Mesendoderm (in vitro differentiated cells): ENCODE results near the gene ALOX15B.

Experiments
- DNase-seq: peaks from one replicate; pipeline ENCODE4 v3.0.0; 2013
- H2AK5ac ChIP-seq: 2 replicates; pipeline ENCODE4 v1.6.1; 2013; ENCODE audit warnings: low read length, inconsistent platforms
- H2BK120ac ChIP-seq: 2 replicates; pipeline ENCODE4 v1.6.1; 2013; ENCODE audit warnings: low read depth, mild to moderate bottlenecking, low read length, moderate library complexity, mixed read lengths
- H2BK15ac ChIP-seq: replicated peaks from 2 replicates; pipeline ENCODE4 v1.6.1; 2013; ENCODE audit warnings: low read depth, mild to moderate bottlenecking, moderate library complexity
- H2BK5ac ChIP-seq: 2 replicates; pipeline ENCODE4 v1.6.1; 2013; ENCODE audit warnings: low read length, inconsistent platforms
- H3K18ac ChIP-seq: 2 replicates; pipeline ENCODE4 v1.6.1; 2013; ENCODE audit warnings: mild to moderate bottlenecking, low read length, mixed read lengths
- H3K23ac ChIP-seq: one replicate; pipeline ENCODE4 v1.6.1; 2013; ENCODE audit warnings: low read length
- H3K27ac ChIP-seq: 2 replicates; pipeline ENCODE4 v1.5.1; 2013; ENCODE audit warnings: low read depth, mild to moderate bottlenecking, inconsistent platforms, low read length, moderate library complexity
- H3K27me3 ChIP-seq: 2 replicates; pipeline ENCODE4 v1.6.1; 2013; ENCODE audit warnings: low read length, control low read depth, mild to moderate bottlenecking, inconsistent platforms; ENCODE audit not compliant: insufficient read depth, poor library complexity
- H3K36me3 ChIP-seq: 2 replicates; pipeline ENCODE4 v1.6.1; 2013; ENCODE audit warnings: low read length, inconsistent platforms; ENCODE audit not compliant: control insufficient read depth, insufficient read depth
- H3K4ac ChIP-seq: one replicate; pipeline ENCODE4 v1.6.1; 2013; ENCODE audit warnings: low read depth, mild to moderate bottlenecking, low read length, moderate library complexity
- H3K4me1 ChIP-seq: 2 replicates; pipeline ENCODE4 v1.6.1; 2013; ENCODE audit warnings: low read depth, low read length, inconsistent platforms; ENCODE audit not compliant: control insufficient read depth
- H3K4me2 ChIP-seq: 2 replicates; pipeline ENCODE4 v1.6.1; 2013; ENCODE audit warnings: low read length
- H3K4me3 ChIP-seq: 2 replicates; pipeline ENCODE4 v1.5.1; 2013; ENCODE audit warnings: mild to moderate bottlenecking, low read length
- H3K56ac ChIP-seq: one replicate; pipeline ENCODE4 v1.6.1; 2013; ENCODE audit warnings: low read length
- H3K79me1 ChIP-seq: 2 replicates; pipeline ENCODE4 v1.6.1; 2013; ENCODE audit warnings: low read length, inconsistent platforms
- H3K79me2 ChIP-seq: 2 replicates; pipeline ENCODE4 v1.6.1; 2013; ENCODE audit warnings: mild to moderate bottlenecking, low read length; ENCODE audit not compliant: control insufficient read depth, insufficient read depth
- H3K9ac ChIP-seq: 2 replicates; pipeline ENCODE4 v1.6.1; 2013; ENCODE audit warnings: low read length, inconsistent platforms
- H4K5ac ChIP-seq: one replicate; pipeline ENCODE4 v1.6.1; 2013; ENCODE audit warnings: low read length
- H4K8ac ChIP-seq: one replicate; pipeline ENCODE4 v1.6.1; 2013; ENCODE audit warnings: low read depth, mild to moderate bottlenecking, control low read depth, low read length, moderate library complexity
- WGBS: extraction: QIAGEN DNeasy Blood & Tissue Kit; methylation state at CpG from one replicate; pipeline ENCODE4 v1.1.7; 2013; ENCODE audit warnings: low lambda C conversion rate, missing lambda C conversion rate; ENCODE audit not compliant: insufficient coverage; ENCODE audit errors: extremely low coverage; 5-methylcytosine and 5-hydroxymethylcytosine counted together

ALOX15B gene

GRCh38 chr17:8087075-8087951, 48.5 kb downstream of the ALOX15B start, which contains the start of gene ALOX12B:
Gene ALOX12B, minus strand, starts transcription at chr17:8087716. Its CDS starts 274 bp downstream, at chr17:8087442.
- Histone ChIP-seq H3K27me3 (no peaks in the 10 kb centered on the region), H3K4ac (no peak within 1 kb of the TSS), H3K79me1 (no peaks in the 10 kb centered on the region), H3K56ac (no peak within 1 kb of the TSS), H4K5ac (no peak within 1 kb of the TSS), H3K36me3 (no peaks in the 10 kb centered on the region), H3K4me2 (no peak within 1 kb of the TSS), H3K23ac (no peak within 1 kb of the TSS), H3K9ac (no peak within 1 kb of the TSS), H3K4me1 (peaks cover 3% of the 10 kb centered on the region), H2BK15ac (no peak within 1 kb of the TSS), H2BK120ac (no peak within 1 kb of the TSS), H4K8ac (no peak within 1 kb of the TSS), H3K27ac (no peak within 1 kb of the TSS), H2BK5ac (no peak within 1 kb of the TSS), H2AK5ac (no peak within 1 kb of the TSS), H3K79me2 (no peaks in the 10 kb centered on the region), H3K18ac (no peak within 1 kb of the TSS), H3K4me3 (no peak within 1 kb of the TSS)
- no peak for DNase-seq
- no CpG with 5 or more reads among the region's 20 CpGs for WGBS

- no peak for DNase-seq
- H3K23ac ChIP-seq = no peak overlapping the region
- no peak overlapping the region for H2BK120ac ChIP-seq
- H3K4ac ChIP-seq = no peak overlapping the region
- H3K9ac ChIP-seq = no peak overlapping the region
- H2BK15ac ChIP-seq = no peak overlapping the region
- H3K18ac ChIP-seq = no peak overlapping the region
- H3K4me1 ChIP-seq = peaks cover 3% of the 10 kb centered on the region
- H2AK5ac ChIP-seq = no peak overlapping the region
- H4K8ac ChIP-seq = no peak overlapping the region
- H2BK5ac ChIP-seq = no peak overlapping the region
- no peak overlapping the region for H3K56ac ChIP-seq
- no peak overlapping the region for H4K5ac ChIP-seq
- H3K4me2 ChIP-seq = no peak overlapping the region
- no peaks in the 10 kb centered on the region for H3K79me1 ChIP-seq
- H3K36me3 ChIP-seq = no peaks in the 10 kb centered on the region
- no peak overlapping the region for H3K27ac ChIP-seq
- H3K27me3 ChIP-seq = no peaks in the 10 kb centered on the region
- H3K79me2 ChIP-seq = no peaks in the 10 kb centered on the region
- WGBS = no CpG with 5 or more reads among the region's 5 CpGs
- H3K4me3 ChIP-seq = no peak overlapping the region
Observed at GRCh38 chr17:8087952-8088230, 49.0 kb downstream of the ALOX15B start.

- no peaks in the 10 kb centered on the region for H3K27me3 ChIP-seq
Observed at GRCh38 chr17:8089728-8090127, 50.9 kb downstream of the ALOX15B start.

GRCh38 chr17:8091033-8091687, 52.3 kb downstream of the ALOX15B start:
- Histone ChIP-seq H2BK5ac (no peak overlapping the region), H3K9ac (no peak overlapping the region), H2BK120ac (no peak overlapping the region), H3K18ac (no peak overlapping the region), H3K4me2 (no peak overlapping the region), H3K4me3 (no peak overlapping the region), H3K56ac (no peak overlapping the region), H3K79me2 (no peaks in the 10 kb centered on the region), H4K5ac (no peak overlapping the region), H4K8ac (no peak overlapping the region), H2AK5ac (no peak overlapping the region), H3K4ac (no peak overlapping the region), H3K4me1 (peaks cover 3% of the 10 kb centered on the region), H3K27ac (no peak overlapping the region), H3K27me3 (no peaks in the 10 kb centered on the region), H3K23ac (no peak overlapping the region), H2BK15ac (no peak overlapping the region), H3K79me1 (no peaks in the 10 kb centered on the region), H3K36me3 (no peaks in the 10 kb centered on the region)
- DNase-seq = no peak
- no CpG with 5 or more reads among the region's 9 CpGs for WGBS

More at GRCh38 chr17:8089728-8090127, 50.9 kb downstream of the ALOX15B start:
- Histone ChIP-seq H3K27ac (no peak overlapping the region), H2BK120ac (no peak overlapping the region), H3K23ac (no peak overlapping the region), H3K79me1 (no peaks in the 10 kb centered on the region), H3K79me2 (no peaks in the 10 kb centered on the region), H2AK5ac (no peak overlapping the region), H4K5ac (no peak overlapping the region), H3K4me3 (no peak overlapping the region), H2BK15ac (no peak overlapping the region), H4K8ac (no peak overlapping the region), H3K36me3 (no peaks in the 10 kb centered on the region), H3K18ac (no peak overlapping the region), H3K4ac (no peak overlapping the region), H2BK5ac (no peak overlapping the region), H3K9ac (no peak overlapping the region), H3K4me2 (no peak overlapping the region), H3K4me1 (peaks cover 3% of the 10 kb centered on the region), H3K56ac (no peak overlapping the region)
- whole genome bisulfite sequencing = no CpG with 5 or more reads among the region's 6 CpGs
- no peak for DNase-seq

- Histone ChIP-seq H3K27me3 (no peaks in the 10 kb centered on the region), H3K18ac (no peak overlapping the region), H3K9ac (no peak overlapping the region), H3K23ac (no peak overlapping the region), H3K56ac (no peak overlapping the region), H4K5ac (no peak overlapping the region), H3K4ac (no peak overlapping the region), H3K79me1 (no peaks in the 10 kb centered on the region), H3K79me2 (no peaks in the 10 kb centered on the region), H4K8ac (no peak overlapping the region), H3K4me3 (no peak overlapping the region), H3K36me3 (no peaks in the 10 kb centered on the region), H3K4me1 (peaks cover 3% of the 10 kb centered on the region), H2BK15ac (no peak overlapping the region), H2BK120ac (no peak overlapping the region), H2BK5ac (no peak overlapping the region), H2AK5ac (no peak overlapping the region), H3K4me2 (no peak overlapping the region), H3K27ac (no peak overlapping the region)
- DNase-seq = no peak
- WGBS = no CpG with 5 or more reads among the region's 6 CpGs
Observed at GRCh38 chr17:8095361-8095760, 56.5 kb downstream of the ALOX15B start.
